ENCODE results near the gene ASCL4.

DNA sequence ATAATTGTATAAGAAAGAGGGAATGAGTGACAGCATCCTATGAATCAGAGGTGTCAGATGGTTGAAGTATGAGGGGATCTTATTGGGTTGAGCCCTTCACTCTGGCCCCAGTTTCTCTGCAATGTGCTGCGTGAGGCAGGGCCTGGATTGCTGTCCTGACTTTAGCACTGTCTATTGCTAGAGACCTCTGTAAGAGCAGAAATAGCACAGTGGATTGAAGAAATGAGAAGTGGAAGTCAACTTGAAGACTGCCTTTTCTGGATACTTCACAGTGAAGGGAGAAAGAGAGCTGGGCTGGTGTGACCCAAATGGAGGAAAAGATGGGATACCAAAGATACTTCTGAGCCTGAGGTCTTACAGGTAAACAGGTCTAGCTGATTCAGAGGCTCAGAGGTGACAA, 5.8 kb downstream of the ASCL4 start:
- TF ChIP-seq CTCF (IDR thresholded peaks at IDR 0.05; ENCODE audit: low read depth, low read length, poor library complexity, severe bottlenecking) (no peak), EZH2phosphoT487 (IDR thresholded peaks at IDR 0.05; ENCODE audit: borderline replicate concordance, low read length) (no peak)

Data from DOHH2 (cell line).